Calu3 (cell line): ENCODE measurements around the gene SUFU. TPM values are rescaled to one million over a fixed set of nuclear protein-coding genes. Genes with fewer than 3 reads are reported as not detected.

ENCODE experiments used
- BruUV-seq: library from RNA; stranded (reverse); fragments of 400-500 nt; replicated peaks from 2 replicates; lab custom pipeline; 2021; lab: Mats Ljungman, UMichigan
- CTCF ChIA-PET: fragments of 300-600 bp; sonication (Branson Sonifier 250); formaldehyde crosslinking; loops from one replicate; lab custom pipeline; 2022; ENCODE audit warnings: antibody characterized with exemption; lab: Charles Lee
- DNase-seq: peaks from one replicate; pipeline ENCODE4 v3.0.0; 2022
- H3K27ac Mint-ChIP-seq: one replicate; pipeline ENCODE4 v1.8.0; 2022; ENCODE audit warnings: mixed read lengths; ENCODE audit not compliant: unreplicated experiment
- H3K27me3 Mint-ChIP-seq: one replicate; pipeline ENCODE4 v1.8.0; 2022; ENCODE audit warnings: mixed read lengths; ENCODE audit not compliant: unreplicated experiment
- H3K36me3 Mint-ChIP-seq: one replicate; pipeline ENCODE4 v1.8.0; 2022; ENCODE audit warnings: mild to moderate bottlenecking, moderate library complexity, mixed read lengths; ENCODE audit not compliant: insufficient read depth, unreplicated experiment
- H3K4me1 Mint-ChIP-seq: one replicate; pipeline ENCODE4 v1.8.0; 2022; ENCODE audit warnings: mild to moderate bottlenecking, low read depth, mixed read lengths; ENCODE audit not compliant: unreplicated experiment
- H3K4me3 Mint-ChIP-seq: one replicate; pipeline ENCODE4 v1.8.0; 2022; ENCODE audit warnings: mild to moderate bottlenecking, low read depth, moderate library complexity, mixed read lengths; ENCODE audit not compliant: unreplicated experiment
- H3K9me3 Mint-ChIP-seq: one replicate; pipeline ENCODE4 v1.8.0; 2022; ENCODE audit warnings: low read depth, mixed read lengths; ENCODE audit not compliant: unreplicated experiment
- intact Hi-C: fragments of 100-400 bp; cut with micrococcal nuclease; formaldehyde crosslinking; loops from one replicate; pipeline ENCODE4 v1.10.0; 2022; ENCODE audit not compliant: unreplicated experiment
- total RNA-seq: library from RNA; stranded (reverse); gene quantifications from 2 replicates; pipeline ENCODE4 v1.2.3, GENCODE V29; 2022
- TF ChIP-seq, protein P1 (sequence below): fragments of 200-600 bp; IDR thresholded peaks from one replicate; pipeline ENCODE4 v1.8.0; 2022; ENCODE audit warnings: antibody characterized with exemption; ENCODE audit not compliant: unreplicated experiment

Gene SUFU
- total RNA-seq, 1 experiment from 2014 or later: 7.0 TPM

DNA sequence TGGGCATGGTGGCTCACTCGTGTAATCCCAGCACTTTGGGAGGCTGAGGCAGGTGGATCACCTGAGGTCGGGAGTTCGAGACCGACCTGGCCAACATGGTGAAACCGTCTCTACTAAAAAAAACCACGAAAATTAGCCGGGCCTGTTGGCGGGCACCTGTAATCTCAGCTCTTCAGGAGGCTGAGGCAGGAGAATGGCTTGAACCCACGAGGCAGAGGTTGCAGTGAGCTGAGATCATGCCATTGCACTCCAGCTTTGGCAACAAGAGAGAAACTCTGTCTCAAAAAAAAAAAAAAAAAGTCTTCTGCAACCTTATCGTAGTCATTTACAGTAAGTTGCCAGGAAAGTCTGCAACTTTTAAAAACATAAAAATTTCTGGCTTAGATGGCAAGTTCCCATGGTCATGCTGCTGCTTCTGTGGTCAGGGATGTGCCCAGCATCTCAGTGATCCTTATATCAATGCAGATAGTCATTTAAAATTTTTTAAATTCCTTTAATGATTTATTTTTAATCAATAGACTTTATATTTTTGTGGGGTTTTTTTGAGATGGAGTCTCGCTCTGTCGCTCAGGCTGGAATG, 15.6 kb downstream of the SUFU start:
- H3K36me3 Mint-ChIP-seq: no peaks in the 10 kb centered on the region
- CTCF ChIA-PET: no interaction called here

DNA sequence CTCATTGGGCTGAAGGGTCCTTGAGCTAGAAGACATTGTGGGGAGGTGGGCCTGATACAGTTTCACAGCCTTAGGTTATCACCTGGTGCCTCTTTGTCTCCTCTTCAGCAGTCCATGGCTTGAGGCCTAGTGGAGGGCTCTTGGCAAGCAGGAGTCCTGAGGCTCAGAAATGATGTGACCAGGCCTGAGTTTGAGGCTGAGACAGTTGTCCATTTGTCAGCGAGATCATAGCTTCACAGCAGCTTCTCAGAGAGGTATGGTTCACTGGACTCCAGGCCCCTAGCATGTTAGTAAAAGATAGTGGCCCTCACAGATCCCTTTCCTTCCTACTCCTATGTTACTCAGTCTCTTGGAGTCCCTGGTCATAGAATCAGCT, 19.1 kb downstream of the SUFU start:
- Mint-ChIP-seq H3K36me3 (no peaks in the 10 kb centered on the region), H3K4me1 (peaks cover 6% of the 10 kb centered on the region), H3K4me3 (no peak overlapping the region), H3K27me3 (no peaks in the 10 kb centered on the region), H3K9me3 (no peaks in the 10 kb centered on the region), H3K27ac (no peak overlapping the region)
- TF ChIP-seq, protein P1, sequence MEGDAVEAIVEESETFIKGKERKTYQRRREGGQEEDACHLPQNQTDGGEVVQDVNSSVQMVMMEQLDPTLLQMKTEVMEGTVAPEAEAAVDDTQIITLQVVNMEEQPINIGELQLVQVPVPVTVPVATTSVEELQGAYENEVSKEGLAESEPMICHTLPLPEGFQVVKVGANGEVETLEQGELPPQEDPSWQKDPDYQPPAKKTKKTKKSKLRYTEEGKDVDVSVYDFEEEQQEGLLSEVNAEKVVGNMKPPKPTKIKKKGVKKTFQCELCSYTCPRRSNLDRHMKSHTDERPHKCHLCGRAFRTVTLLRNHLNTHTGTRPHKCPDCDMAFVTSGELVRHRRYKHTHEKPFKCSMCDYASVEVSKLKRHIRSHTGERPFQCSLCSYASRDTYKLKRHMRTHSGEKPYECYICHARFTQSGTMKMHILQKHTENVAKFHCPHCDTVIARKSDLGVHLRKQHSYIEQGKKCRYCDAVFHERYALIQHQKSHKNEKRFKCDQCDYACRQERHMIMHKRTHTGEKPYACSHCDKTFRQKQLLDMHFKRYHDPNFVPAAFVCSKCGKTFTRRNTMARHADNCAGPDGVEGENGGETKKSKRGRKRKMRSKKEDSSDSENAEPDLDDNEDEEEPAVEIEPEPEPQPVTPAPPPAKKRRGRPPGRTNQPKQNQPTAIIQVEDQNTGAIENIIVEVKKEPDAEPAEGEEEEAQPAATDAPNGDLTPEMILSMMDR: no peak
- BruUV-seq: no TSS peak
- intact Hi-C loops: no loop called here
- no peak for DNase-seq
- CTCF ChIA-PET: no interaction called here

More for the DNA sequence above, 15.6 kb downstream of the SUFU start:
- BruUV-seq: no TSS peak
- Mint-ChIP-seq H3K9me3 (no peaks in the 10 kb centered on the region), H3K4me3 (no peak overlapping the region), H3K27me3 (no peaks in the 10 kb centered on the region), H3K4me1 (peaks cover 6% of the 10 kb centered on the region), H3K27ac (no peak overlapping the region)
- intact Hi-C loops: no loop called here
- DNase-seq: no peak
- TF ChIP-seq, protein P1: no peak

DNA sequence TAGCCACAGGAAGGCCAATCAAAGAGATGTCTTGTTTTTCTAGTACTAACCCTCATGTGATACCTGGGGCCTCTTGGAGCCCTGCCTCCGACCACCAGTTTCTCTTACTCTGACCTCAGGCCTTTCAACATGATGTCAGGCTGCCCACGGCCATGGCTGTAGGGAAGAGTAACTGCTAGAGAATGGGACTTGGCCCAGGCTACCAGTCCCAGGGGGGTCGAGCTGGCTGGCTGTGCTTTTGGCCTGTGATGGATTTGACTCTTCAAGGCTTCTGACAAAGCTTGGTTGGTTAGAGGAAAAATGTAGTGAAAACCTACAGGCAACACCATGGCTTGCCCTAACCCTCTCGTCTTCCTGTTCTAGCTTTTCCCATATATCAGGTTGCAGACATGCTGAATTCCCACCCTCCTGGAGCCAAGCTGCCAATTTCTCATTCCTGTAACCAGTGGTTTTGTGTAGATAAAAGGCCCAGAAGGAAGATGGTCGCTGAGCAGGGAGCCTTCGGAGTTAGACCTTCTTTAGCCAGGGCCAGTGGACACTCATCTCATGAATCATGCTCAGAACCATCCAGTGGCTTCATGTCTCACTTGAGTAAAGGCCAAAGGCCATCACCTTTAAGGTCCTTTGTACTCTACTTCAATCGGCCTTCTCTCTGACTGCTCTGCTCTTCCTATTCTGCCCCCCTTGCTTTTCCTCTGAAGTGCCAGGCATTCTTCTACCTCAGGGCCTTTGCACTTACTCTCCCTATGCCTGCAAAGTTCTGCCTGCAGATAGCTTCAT, 19.7 kb downstream of the SUFU start:
- Mint-ChIP-seq H3K4me3 (no peak overlapping the region), H3K27ac (no peak overlapping the region), H3K4me1 (peaks cover 6% of the 10 kb centered on the region), H3K9me3 (no peaks in the 10 kb centered on the region), H3K27me3 (no peaks in the 10 kb centered on the region), H3K36me3 (no peaks in the 10 kb centered on the region)
- intact Hi-C loops: no loop called here
- CTCF ChIA-PET: no interaction called here
- TF ChIP-seq, protein P1: no peak
- DNase-seq: no peak
- BruUV-seq: no TSS peak

DNA sequence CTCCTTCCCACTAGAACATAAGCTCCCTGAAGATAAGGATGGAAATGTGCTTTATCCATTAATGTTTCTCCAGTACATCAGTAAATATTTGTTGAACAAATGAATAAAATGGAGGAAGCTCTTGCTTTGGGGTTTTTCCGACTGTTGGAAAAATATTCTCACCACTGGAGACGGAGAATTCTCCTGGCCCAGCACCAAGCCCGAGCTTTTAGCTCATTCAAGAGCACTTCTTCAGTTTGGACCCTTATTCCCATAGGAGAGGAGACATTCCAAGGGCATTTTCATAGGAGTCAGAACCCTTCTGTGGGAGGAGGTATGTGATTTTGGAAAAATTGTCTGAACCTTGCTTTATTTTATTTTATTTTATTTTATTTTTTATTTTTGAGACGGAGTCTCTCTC, 21.0 kb downstream of the SUFU start:
- H3K36me3 Mint-ChIP-seq: no peaks in the 10 kb centered on the region
- no TSS peak for BruUV-seq
- H3K9me3 Mint-ChIP-seq: no peaks in the 10 kb centered on the region
- no peak for DNase-seq
- no peak overlapping the region for H3K4me3 Mint-ChIP-seq
- H3K27me3 Mint-ChIP-seq: no peaks in the 10 kb centered on the region
- H3K4me1 Mint-ChIP-seq: peaks cover 6% of the 10 kb centered on the region
- CTCF ChIA-PET: no interaction called here
- intact Hi-C loops: no loop called here
- TF ChIP-seq, protein P1: no peak
- H3K27ac Mint-ChIP-seq: no peak overlapping the region
